HG02970 (cell line): ENCODE results near the gene SMURF1.

Experiments
- ATAC-seq: cut with Tn5 transposase; IDR thresholded peaks from one replicate; pipeline ENCODE4 v1.9.1; 2021; ENCODE audit warnings: mild to moderate bottlenecking, moderate library complexity, moderate number of reproducible peaks; ENCODE audit not compliant: unreplicated experiment, low FRiP score

SMURF1 gene

DNA sequence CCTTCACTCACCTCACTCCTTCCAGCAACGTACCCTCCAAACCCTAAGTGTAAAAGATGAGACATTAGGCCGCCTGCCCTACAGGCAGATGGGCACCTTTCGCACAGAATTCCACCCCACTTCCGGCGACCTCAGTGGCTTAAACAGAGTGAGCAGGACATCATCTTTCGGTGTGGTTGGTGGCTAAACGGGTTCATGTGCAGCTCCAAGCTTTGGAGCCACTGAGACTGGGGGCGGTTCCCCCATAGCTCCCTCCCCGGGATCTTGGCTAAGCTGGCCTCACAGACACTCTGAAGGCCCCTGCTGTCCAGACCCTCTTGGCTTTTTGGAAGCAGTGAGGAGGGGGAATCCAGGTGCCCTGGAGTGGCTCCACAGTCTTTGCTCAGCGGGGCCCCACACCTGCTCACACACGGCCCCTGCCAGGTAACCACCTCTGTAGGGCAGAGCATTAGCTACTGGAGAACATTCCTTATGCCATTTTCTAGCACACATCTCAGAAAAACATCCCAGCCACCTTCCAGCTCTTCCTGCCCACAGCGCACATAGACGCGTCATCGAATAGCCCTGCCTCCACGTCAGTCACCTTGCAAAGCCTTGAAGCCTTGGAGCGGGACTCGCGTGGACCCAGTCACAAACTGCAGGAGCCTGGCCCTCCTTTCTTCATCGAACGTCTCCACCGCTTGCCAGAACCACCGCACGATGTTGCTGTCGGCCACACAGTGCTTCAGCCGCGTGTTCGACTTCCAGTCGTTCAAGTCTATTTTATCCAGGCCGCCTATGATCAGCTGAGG is 108.8 kb downstream of the SMURF1 start:
- no peak for ATAC-seq

DNA sequence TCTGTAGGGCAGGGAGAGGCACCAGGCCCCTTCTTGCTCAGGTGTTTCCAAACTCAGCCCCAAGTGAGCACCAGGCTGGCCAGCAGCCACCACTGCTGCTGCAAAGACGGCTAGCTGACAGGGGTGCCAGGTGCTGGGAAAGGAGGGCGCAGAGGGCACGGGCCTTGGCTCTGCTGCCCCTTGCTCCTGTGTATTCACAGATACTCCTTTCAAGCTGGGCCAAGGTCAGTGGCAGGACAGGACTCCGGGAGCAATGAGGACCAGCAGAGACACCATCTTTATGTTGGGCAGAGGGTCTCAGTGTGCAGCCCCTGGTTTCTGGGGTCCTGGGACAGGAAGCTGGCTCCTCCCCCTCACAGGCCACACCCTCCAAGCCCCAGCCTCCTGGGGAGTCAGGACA is 110.1 kb downstream of the SMURF1 start:
- no peak for ATAC-seq

DNA sequence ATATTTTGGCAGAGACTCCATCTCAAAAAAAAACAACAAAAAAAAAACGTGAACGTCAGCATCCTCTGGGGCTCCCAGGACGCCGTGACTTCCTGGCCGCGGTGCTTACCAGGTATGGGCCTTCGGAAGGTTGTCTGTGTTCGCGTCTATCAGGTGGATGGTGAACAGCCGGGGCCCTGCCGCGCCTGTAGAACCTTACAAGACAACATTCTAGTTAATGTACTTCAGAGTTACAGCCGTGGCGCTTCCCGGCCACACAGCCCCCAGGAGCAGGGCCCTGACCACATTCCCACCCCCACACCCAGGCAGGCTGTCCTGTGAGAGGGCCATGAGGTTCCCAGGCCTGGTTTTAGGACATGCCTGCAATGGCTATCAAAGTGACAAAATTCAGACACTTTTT is 111.0 kb downstream of the SMURF1 start:
- no peak for ATAC-seq

GRCh38 chr7:99031496-99031895 is 112.4 kb downstream of the SMURF1 start:
- no peak for ATAC-seq

GRCh38 chr7:99030951-99031350 is 113.0 kb downstream of the SMURF1 start:
- ATAC-seq: no peak

- no peak for ATAC-seq
Observed at GRCh38 chr7:99030457-99030856, 113.5 kb downstream of the SMURF1 start.

- ATAC-seq: no peak
Observed at GRCh38 chr7:99029466-99030435, 114.2 kb downstream of the SMURF1 start.

- ATAC-seq: no peak
Observed at GRCh38 chr7:99028261-99028973, 115.5 kb downstream of the SMURF1 start.

GRCh38 chr7:99027841-99028240 is 116.1 kb downstream of the SMURF1 start:
- ATAC-seq: no peak

DNA sequence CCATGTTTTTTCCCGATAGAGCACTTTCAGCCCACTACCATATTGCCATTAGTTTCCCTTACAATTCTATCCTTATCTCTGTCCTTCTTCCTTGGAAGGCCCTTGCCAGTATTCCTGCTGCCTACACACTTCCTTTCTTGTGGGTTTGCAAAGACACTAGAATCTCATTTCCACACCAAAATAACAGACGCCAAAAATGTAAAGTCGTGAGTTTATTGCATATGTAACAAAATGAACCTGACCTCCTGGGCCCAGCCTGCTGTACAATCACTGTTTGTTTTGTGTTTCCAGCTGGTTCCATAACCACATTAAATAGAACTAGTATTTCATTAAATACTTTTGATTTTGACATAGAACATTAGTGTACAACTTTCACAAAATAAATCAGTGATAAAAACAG is 116.7 kb downstream of the SMURF1 start:
- no peak for ATAC-seq

GRCh38 chr7:99024066-99024465 is 119.8 kb downstream of the SMURF1 start:
- no peak for ATAC-seq

DNA sequence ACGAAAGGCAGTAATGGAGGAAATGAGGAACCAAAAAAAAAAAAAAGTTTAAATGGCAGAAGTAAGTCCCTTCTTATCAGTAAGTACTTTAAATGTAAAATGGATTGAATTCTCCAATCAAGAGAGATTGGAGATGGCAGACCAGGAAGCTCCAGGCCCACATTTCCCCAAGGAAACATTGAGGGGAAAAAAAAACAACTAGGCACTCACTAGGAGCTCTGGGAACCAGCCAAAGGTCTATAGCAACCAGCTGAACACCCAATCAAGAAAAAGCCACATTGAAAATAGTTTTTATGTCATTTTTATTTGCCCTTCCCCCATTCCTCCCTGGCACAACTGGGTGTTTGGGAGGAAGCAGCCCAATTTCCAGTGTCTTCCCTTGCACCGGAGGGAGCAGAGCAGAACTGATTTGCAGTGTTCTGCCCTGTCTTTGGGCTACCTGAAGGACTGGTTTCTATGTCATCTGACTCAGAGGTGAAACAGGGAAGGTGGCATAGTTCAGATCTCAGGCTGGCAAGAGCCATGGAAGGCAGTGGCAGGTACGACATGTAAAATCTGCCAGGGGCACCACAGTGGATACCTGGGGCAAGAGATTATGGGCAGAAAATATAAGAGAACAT is 121.9 kb downstream of the SMURF1 start:
- ATAC-seq: no peak

GRCh38 chr7:99020413-99020715 is 123.5 kb downstream of the SMURF1 start:
- ATAC-seq: no peak

GRCh38 chr7:99019523-99020412 is 124.1 kb downstream of the SMURF1 start:
- no peak for ATAC-seq

GRCh38 chr7:99016196-99016595 is 127.7 kb downstream of the SMURF1 start:
- no peak for ATAC-seq

GRCh38 chr7:99014113-99014985 is 129.6 kb downstream of the SMURF1 start:
- ATAC-seq: no peak

GRCh38 chr7:99013266-99014112 is 130.4 kb downstream of the SMURF1 start:
- ATAC-seq: no peak

GRCh38 chr7:99012722-99013121 is 131.2 kb downstream of the SMURF1 start:
- ATAC-seq: no peak
